Activated naive CD4-positive, alpha-beta T cell treated with anti-CD3 and anti-CD28 coated beads, Interleukin-2, amount 50 U/mL, for 16 hours (primary cell): ENCODE measurements around the gene BAHD1.

ENCODE experiments used
- DNase-seq: peaks from one replicate; pipeline ENCODE4 v3.0.0-alpha.2; 2020

BAHD1 gene

DNA sequence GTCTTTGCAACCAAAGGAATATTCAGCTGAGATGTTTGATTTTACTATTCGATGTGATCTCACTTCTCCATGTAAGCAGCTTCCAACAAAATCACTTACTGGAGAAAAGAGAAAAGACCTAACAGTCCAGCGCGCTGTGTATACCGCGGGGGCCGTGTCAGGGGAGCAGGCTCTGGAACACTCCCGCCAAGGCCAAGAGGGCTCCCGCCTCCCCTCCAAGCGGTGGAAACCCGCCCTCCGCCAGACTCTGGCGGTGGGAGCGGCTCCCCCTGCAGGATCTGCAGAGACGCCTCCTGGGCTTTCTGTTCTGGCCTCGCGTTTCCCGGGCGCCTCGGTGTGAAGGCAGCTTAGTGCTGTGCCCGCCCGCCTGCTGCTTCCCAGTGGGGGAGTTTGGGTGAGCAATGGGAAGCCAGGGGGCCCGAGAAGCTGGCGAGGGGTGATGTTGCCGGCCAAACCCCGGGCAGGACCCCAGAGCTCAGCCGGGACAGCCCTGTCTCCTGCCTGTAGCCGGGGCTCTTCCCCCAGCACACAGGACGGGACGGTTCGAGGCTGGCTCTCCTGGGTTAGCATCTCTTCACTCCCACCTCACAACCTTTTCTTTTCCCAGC lies 66.3 kb downstream of the BAHD1 start:
- peak; percentile 69 for DNase-seq

- DNase-seq = no peak
Observed at GRCh38 chr15:40508216-40508615, 67.5 kb downstream of the BAHD1 start.

- no peak for DNase-seq
Observed at GRCh38 chr15:40510201-40510600, 69.4 kb downstream of the BAHD1 start.

DNA sequence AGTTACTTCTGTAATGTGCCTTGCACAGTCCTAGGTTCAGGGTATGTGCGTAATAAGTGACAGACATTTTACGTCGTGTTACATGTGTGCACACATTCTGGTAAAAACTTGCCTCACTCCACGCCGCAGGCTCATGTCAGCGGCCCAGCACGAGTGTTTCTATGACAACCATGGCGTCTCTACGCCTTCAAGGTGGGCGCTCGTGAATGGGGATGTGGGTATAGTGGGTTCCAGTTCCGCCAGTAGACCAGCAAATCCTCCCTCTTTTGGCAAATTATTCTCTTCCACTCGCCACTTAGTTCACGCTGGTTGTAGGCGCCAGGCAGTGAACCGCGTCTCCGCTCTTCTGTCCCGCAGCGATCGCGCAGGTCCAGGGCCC lies 70.3 kb downstream of the BAHD1 start:
- no peak for DNase-seq

- no peak for DNase-seq
Observed at GRCh38 chr15:40511472-40512133, 70.8 kb downstream of the BAHD1 start.

DNA sequence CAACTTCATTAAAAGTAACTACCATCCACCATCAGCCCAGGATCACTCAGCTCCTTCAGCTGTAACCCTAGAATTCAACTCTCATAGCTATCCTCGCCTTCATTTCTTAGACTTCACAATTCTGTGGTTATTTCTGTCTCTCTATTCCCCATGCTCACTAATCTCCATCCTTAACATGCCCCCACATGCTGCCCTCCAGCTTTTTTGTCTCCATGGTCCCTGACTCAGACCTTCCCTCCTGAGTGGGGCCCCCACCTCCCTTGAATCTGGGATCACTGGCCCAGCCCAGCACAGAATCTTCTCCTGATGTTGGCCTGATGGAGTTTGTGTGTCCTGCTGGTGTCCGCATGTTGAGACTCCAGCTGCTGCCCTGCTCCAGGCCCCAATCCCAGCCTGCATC lies 71.7 kb downstream of the BAHD1 start:
- DNase-seq = no peak

- no peak for DNase-seq
Observed at GRCh38 chr15:40513609-40514008, 72.9 kb downstream of the BAHD1 start.

DNA sequence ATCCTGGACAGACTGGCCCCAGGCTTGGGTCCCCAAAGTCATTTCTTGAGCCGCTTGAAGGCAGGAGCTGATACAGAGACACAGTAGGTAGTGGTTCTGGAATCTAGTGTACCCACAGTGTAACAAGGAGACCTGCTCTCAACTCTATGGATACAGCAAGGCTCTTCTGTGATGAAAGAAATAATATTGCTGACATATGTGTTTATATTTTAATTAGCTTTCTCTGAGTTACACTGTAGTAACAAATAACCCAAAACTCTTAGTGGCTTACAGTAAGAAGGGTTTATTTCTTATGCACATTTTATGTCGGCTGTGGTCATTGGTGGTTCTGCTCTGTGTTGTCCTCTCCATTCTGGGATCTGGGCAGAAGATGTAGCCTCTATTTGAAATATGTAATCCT lies 75.6 kb downstream of the BAHD1 start:
- DNase-seq = no peak
